Measurements from ENCODE around the gene PLEKHH2. TPM values are rescaled to one million over a fixed set of nuclear protein-coding genes. Genes with fewer than 3 reads are reported as not detected.

Gene PLEKHH2
- polyA plus RNA-seq, 5 donors: 142 to 342 (median 246) TPM

GRCh38 chr2:43803113-43803512, 166.1 kb downstream of the PLEKHH2 start:
- DNase-seq: no peak

GRCh38 chr2:43806719-43807031, 169.6 kb downstream of the PLEKHH2 start:
- no peak for DNase-seq

- DNase-seq: no peak
Observed at GRCh38 chr2:43810452-43810851, 173.4 kb downstream of the PLEKHH2 start.

GRCh38 chr2:43810888-43811287, 173.8 kb downstream of the PLEKHH2 start:
- DNase-seq: no peak

GRCh38 chr2:43812006-43812405, 174.9 kb downstream of the PLEKHH2 start:
- no peak for DNase-seq

- DNase-seq: no peak
Observed at GRCh38 chr2:43812947-43813346, 175.9 kb downstream of the PLEKHH2 start.

GRCh38 chr2:43814711-43815110, 177.7 kb downstream of the PLEKHH2 start:
- DNase-seq: no peak

Other genes with a start within 250 kb of the PLEKHH2 start
- 10 to 100 TPM; 33.8 to 42.1 (median 36.6) TPM for gene THADA, start 41.2 kb upstream of the PLEKHH2 start, polyA plus RNA-seq (ENCODE audit: insufficient read depth in 1 of 5, insufficient read length in 5 of 5, low replicate concordance in 1 of 5)
- 1 to 10 TPM; 1.6 to 2.8 (median 2.4) TPM for gene C1GALT1C1L, start 39.2 kb downstream of the PLEKHH2 start, polyA plus RNA-seq (ENCODE audit: insufficient read depth in 1 of 5, insufficient read length in 5 of 5, low replicate concordance in 1 of 5)
- 100 to 1,000 TPM in 3 of 5 donors, 10 to 100 TPM in 2; 68.2 to 113 (median 101) TPM for gene DYNC2LI1, start 136.8 kb downstream of the PLEKHH2 start, polyA plus RNA-seq (ENCODE audit: insufficient read depth in 1 of 5, insufficient read length in 5 of 5, low replicate concordance in 1 of 5)
- under 1 TPM; 0.33 to 0.50 (median 0.41) TPM for gene ABCG5, start 201.6 kb downstream of the PLEKHH2 start, polyA plus RNA-seq (ENCODE audit: insufficient read depth in 1 of 5, insufficient read length in 5 of 5, low replicate concordance in 1 of 5)
- under 1 TPM; 0.41 to 0.70 (median 0.59) TPM for gene ABCG8, start 201.7 kb downstream of the PLEKHH2 start, polyA plus RNA-seq (ENCODE audit: insufficient read depth in 1 of 5, insufficient read length in 5 of 5, low replicate concordance in 1 of 5)